VCaP (cell line): ENCODE measurements around the gene CBLC.

Experiments used
- H3K27ac ChIP-seq: fragments of 450-650 bp; 2 replicates; pipeline ENCODE4 v1.5.1; 2017
- CTCF ChIP-seq: fragments of 450-650 bp; conservative IDR thresholded peaks from 2 replicates; pipeline ENCODE4 v1.5.1; 2017; ENCODE audit warnings: mild to moderate bottlenecking, moderate library complexity

CBLC gene

DNA sequence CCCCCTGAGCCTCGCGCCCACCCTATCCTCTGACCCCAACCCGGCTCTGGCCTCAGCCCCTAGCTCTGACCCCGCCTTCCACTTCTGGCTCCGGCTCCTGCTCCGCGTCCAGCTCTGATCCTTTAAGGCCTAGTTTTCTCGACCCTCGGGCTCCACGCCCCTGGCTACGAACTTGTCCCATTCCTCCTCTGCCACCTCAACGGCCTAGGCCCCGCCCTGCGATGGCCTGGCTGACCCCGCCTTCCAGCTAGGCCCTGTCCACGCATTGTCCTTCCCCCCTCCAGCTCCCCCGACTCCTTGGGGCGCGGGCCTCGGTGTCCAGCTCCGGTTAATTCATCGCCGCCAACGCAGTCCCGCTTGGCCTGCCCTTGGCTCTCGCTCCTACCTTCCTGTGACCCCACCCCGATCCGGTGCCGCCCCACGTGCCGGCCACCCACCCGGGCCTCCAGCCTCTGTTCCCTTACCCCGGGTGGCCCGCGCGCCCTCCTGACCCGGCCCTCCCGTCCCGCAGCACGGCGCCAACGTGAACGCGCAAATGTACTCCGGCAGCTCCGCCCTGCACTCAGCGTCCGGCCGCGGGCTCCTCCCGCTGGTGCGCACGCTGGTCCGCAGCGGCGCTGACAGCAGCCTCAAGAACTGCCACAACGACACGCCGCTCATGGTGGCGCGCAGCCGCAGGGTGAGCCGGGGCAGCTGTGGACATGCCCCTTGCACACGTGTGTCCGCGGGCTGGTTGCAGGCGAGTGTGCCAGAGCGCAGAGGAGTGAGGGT, 19.8 kb upstream of the CBLC start:
- no peak for TF ChIP-seq CTCF
- no peak overlapping the region for H3K27ac ChIP-seq

- TF ChIP-seq CTCF: no peak
- no peak overlapping the region for H3K27ac ChIP-seq
These were observed 19.1 kb upstream of the CBLC start for GRCh38 chr19:44758596-44758995.

GRCh38 chr19:44759083-44759804, 18.4 kb upstream of the CBLC start:
- no peak for TF ChIP-seq CTCF
- H3K27ac ChIP-seq: no peak overlapping the region

DNA sequence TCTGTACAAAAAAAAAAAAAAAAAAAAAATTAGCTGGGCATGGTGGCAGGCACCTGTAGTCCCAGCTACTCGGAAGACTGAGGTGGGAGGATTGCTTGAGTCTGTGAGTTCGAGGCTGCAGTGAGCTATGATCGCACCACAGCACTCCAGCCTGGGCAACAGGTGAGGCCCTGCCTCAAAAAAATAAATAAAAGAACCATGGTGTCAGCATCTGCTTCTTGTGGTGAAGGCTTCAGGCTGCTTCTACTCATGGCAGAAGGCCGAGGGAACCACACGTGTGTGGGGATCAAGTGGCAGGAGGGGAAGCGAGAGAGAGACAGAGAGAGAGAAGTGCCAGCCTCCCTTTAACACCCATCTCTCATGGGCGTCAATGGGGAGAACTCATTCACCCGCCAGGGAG, 15.7 kb upstream of the CBLC start:
- no peak overlapping the region for H3K27ac ChIP-seq
- TF ChIP-seq CTCF: no peak

DNA sequence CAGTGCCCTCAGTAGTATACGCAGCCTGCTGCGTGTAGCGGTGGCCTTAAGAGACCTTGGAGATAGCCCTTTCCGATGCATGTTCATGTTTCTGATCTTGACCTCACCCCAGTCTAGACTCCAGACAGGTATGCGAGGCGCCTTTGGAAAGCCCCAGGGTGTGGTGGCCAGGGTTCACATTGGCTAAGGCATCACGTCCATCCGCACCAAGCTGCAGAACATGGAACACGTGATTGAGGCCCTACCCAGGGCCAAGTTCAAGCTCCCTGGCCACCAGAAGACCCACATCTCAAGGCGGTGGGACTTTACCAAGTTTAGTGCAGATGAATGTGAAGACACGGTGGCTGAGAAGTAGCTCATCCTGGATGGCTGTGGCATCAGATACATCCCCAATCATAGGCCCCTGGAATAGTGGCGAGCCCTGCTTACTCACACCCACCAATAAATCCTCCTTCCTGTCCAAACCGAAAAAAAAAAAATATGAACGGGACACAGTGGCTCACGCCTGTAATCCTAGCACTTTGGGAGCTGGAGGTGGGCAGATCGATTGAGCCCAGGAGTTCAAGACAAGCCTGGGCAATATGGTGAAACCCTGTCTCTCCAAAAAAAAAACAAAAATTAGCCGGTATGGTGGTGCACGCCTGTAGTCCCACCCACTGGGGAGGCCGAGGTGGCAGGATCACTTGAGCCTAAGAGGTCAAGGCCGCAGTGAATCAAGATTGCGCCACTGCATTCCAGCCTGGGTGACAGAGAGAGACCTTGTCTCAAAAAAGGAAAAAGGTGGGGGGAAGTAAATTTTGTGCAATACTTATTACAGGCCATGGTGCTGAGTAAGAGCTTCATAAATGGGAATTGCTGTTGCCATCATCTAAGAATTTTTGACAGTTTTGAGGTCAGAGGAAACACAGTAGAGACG, 12.4 kb upstream of the CBLC start:
- TF ChIP-seq CTCF: no peak
- no peak overlapping the region for H3K27ac ChIP-seq

- TF ChIP-seq CTCF: no peak
- no peak overlapping the region for H3K27ac ChIP-seq
These were observed 11.7 kb upstream of the CBLC start for GRCh38 chr19:44765949-44766335.
